H9 (cell line): ENCODE data around the gene STOM. TPM values are rescaled to one million over a fixed set of nuclear protein-coding genes. Genes with fewer than 3 reads are reported as not detected.

ENCODE experiments used
- DNase-seq: peaks from one replicate; pipeline ENCODE4 v3.0.0-alpha.2; 2017
- H2AFZ ChIP-seq: one replicate; pipeline ENCODE4 v1.6.1; 2013; ENCODE audit warnings: mild to moderate bottlenecking, low read length, control low read depth, moderate library complexity
- H2AK5ac ChIP-seq: 2 replicates; pipeline ENCODE4 v1.6.1; 2013; ENCODE audit warnings: low read length, control low read depth, mixed read lengths; ENCODE audit not compliant: insufficient read length
- H2BK120ac ChIP-seq: one replicate; pipeline ENCODE4 v1.6.1; 2013; ENCODE audit warnings: low read depth, mild to moderate bottlenecking, low read length, control low read depth, inconsistent platforms; ENCODE audit not compliant: poor library complexity, severe bottlenecking
- H2BK12ac ChIP-seq: 2 replicates; pipeline ENCODE4 v1.6.1; 2013; ENCODE audit warnings: low read length, control low read depth, mixed read lengths, low read depth; ENCODE audit not compliant: insufficient read length
- H2BK15ac ChIP-seq: 2 replicates; pipeline ENCODE4 v1.6.1; 2013; ENCODE audit warnings: low read depth, low read length, control low read depth
- H2BK20ac ChIP-seq: one replicate; pipeline ENCODE4 v1.6.1; 2013; ENCODE audit warnings: low read depth, mild to moderate bottlenecking, low read length, control low read depth, inconsistent platforms; ENCODE audit not compliant: poor library complexity, severe bottlenecking
- H2BK5ac ChIP-seq: 2 replicates; pipeline ENCODE4 v1.6.1; 2013; ENCODE audit warnings: low read length, control low read depth, mixed read lengths; ENCODE audit not compliant: insufficient read length
- H3K14ac ChIP-seq: 2 replicates; pipeline ENCODE4 v1.6.1; 2013; ENCODE audit warnings: low read length, control low read depth; ENCODE audit not compliant: insufficient read depth
- H3K18ac ChIP-seq: 2 replicates; pipeline ENCODE4 v1.6.1; 2013; ENCODE audit warnings: low read depth, mild to moderate bottlenecking, mixed read lengths, low read length, control low read depth; ENCODE audit not compliant: insufficient read length
- H3K23ac ChIP-seq: 2 replicates; pipeline ENCODE4 v1.6.1; 2013; ENCODE audit warnings: low read length, control low read depth, mixed read lengths, low read depth; ENCODE audit not compliant: insufficient read length
- H3K23me2 ChIP-seq: 2 replicates; pipeline ENCODE4 v1.6.1; 2013; ENCODE audit warnings: low read depth, mild to moderate bottlenecking, mixed read lengths, low read length, control low read depth; ENCODE audit not compliant: insufficient read length, poor library complexity, severe bottlenecking
- H3K27ac ChIP-seq: 2 replicates; pipeline ENCODE4 v1.5.1; 2013; ENCODE audit warnings: low read length, control low read depth, mixed read lengths, low read depth; ENCODE audit not compliant: insufficient read length
- H3K27me3 ChIP-seq: 2 replicates; pipeline ENCODE4 v1.6.1; 2013; ENCODE audit warnings: low read length, control low read depth, inconsistent platforms; ENCODE audit not compliant: insufficient read depth
- H3K4ac ChIP-seq: 2 replicates; pipeline ENCODE4 v1.6.1; 2013; ENCODE audit warnings: low read depth, mild to moderate bottlenecking, control low read depth, inconsistent platforms, low read length, moderate library complexity
- H3K4me1 ChIP-seq: 2 replicates; pipeline ENCODE4 v1.6.1; 2013; ENCODE audit warnings: low read length, control low read depth, inconsistent platforms; ENCODE audit not compliant: insufficient read depth
- H3K4me2 ChIP-seq: 2 replicates; pipeline ENCODE4 v1.6.1; 2013; ENCODE audit warnings: low read length, control low read depth, mixed read lengths; ENCODE audit not compliant: insufficient read length, insufficient read depth
- H3K56ac ChIP-seq: 2 replicates; pipeline ENCODE4 v1.6.1; 2013; ENCODE audit warnings: low read depth, mild to moderate bottlenecking, mixed read lengths, low read length, control low read depth; ENCODE audit not compliant: insufficient read length
- H3K79me1 ChIP-seq: 2 replicates; pipeline ENCODE4 v1.6.1; 2013; ENCODE audit warnings: low read depth, mild to moderate bottlenecking, moderate library complexity, low read length, control low read depth, inconsistent platforms; ENCODE audit not compliant: insufficient read depth, poor library complexity, severe bottlenecking
- H3K79me2 ChIP-seq: 2 replicates; pipeline ENCODE4 v1.6.1; 2013; ENCODE audit warnings: low read length, control low read depth, inconsistent platforms; ENCODE audit not compliant: insufficient read depth
- H3K9ac ChIP-seq: 2 replicates; pipeline ENCODE4 v1.6.1; 2013; ENCODE audit warnings: low read length, control low read depth, mixed read lengths; ENCODE audit not compliant: insufficient read length; ENCODE audit errors: extremely low read depth
- H3K9me3 ChIP-seq: one replicate; pipeline ENCODE4 v1.6.1; 2013; ENCODE audit warnings: low read depth, low read length, inconsistent platforms; ENCODE audit not compliant: control insufficient read depth
- H3T11ph ChIP-seq: one replicate; pipeline ENCODE4 v1.6.1; 2013; ENCODE audit warnings: mild to moderate bottlenecking, low read length, control low read depth, inconsistent platforms
- H4K20me1 ChIP-seq: one replicate; pipeline ENCODE4 v1.6.1; 2013; ENCODE audit not compliant: control insufficient read depth, insufficient read length, insufficient read depth
- H4K5ac ChIP-seq: 2 replicates; pipeline ENCODE4 v1.6.1; 2013; ENCODE audit warnings: low read depth, mild to moderate bottlenecking, mixed read lengths, low read length, control low read depth; ENCODE audit not compliant: insufficient read length
- H4K8ac ChIP-seq: replicated peaks from 2 replicates; pipeline ENCODE4 v1.6.1; 2013; ENCODE audit warnings: low read length, control low read depth, mixed read lengths, low read depth; ENCODE audit not compliant: insufficient read length
- H4K91ac ChIP-seq: 2 replicates; pipeline ENCODE4 v1.6.1; 2013; ENCODE audit warnings: low read depth, mild to moderate bottlenecking, moderate library complexity, mixed read lengths, low read length, control low read depth; ENCODE audit not compliant: insufficient read length
- H3K27ac Mint-ChIP-seq, 3 experiments: 2 replicates in 2 of 3; 3 replicates in 1 of 3; pipeline ENCODE4 v1.8.0; 2020 to 2021; ENCODE audit warnings: mixed read lengths in 3 of 3, mild to moderate bottlenecking in 1 of 3, moderate library complexity in 1 of 3
- H3K27me3 Mint-ChIP-seq: 2 replicates; pipeline ENCODE4 v1.8.0; 2021; ENCODE audit warnings: low read depth, mild to moderate bottlenecking, moderate library complexity, mixed read lengths
- H3K36me3 Mint-ChIP-seq, 3 experiments: 2 replicates in 2 of 3; 3 replicates in 1 of 3; pipeline ENCODE4 v1.8.0; 2020 to 2021; ENCODE audit warnings: low read depth in 3 of 3, mixed read lengths in 3 of 3; ENCODE audit not compliant: insufficient read depth in 1 of 3
- H3K4me1 Mint-ChIP-seq, 2 experiments: 2 replicates each; pipeline ENCODE4 v1.8.0; 2020; ENCODE audit warnings: mixed read lengths in 2 of 2
- H3K4me3 Mint-ChIP-seq, 2 experiments: 2 replicates in 1 of 2; 3 replicates in 1 of 2; pipeline ENCODE4 v1.8.0; 2020 to 2021; ENCODE audit warnings: mild to moderate bottlenecking in 2 of 2, mixed read lengths in 2 of 2, moderate library complexity in 1 of 2
- H3K9me3 Mint-ChIP-seq, 2 experiments: 2 replicates in 1 of 2; 3 replicates in 1 of 2; pipeline ENCODE4 v1.8.0; 2020; ENCODE audit warnings: mild to moderate bottlenecking in 2 of 2, mixed read lengths in 2 of 2, moderate library complexity in 1 of 2
- WGBS: extraction: QIAGEN DNeasy Blood & Tissue Kit; methylation state at CpG from one replicate; pipeline ENCODE4 v1.1.7; 2013; ENCODE audit warnings: missing lambda C conversion rate, low lambda C conversion rate, mixed read lengths; ENCODE audit not compliant: insufficient read length; ENCODE audit errors: extremely low coverage; 5-methylcytosine and 5-hydroxymethylcytosine counted together
- total RNA-seq: library from RNA; stranded (reverse); gene quantifications from 2 replicates; pipeline ENCODE4 v1.2.1, GENCODE V29; 2021
- TF ChIP-seq, protein P1 (sequence below): fragments of 200-600 bp; sonication (generic); conservative IDR thresholded peaks from 3 replicates; pipeline ENCODE4 v1.8.0; 2021; ENCODE audit warnings: antibody characterized with exemption, mild to moderate bottlenecking

Gene STOM
- total RNA-seq, 1 experiment from 2014 or later = 15.3 TPM

DNA sequence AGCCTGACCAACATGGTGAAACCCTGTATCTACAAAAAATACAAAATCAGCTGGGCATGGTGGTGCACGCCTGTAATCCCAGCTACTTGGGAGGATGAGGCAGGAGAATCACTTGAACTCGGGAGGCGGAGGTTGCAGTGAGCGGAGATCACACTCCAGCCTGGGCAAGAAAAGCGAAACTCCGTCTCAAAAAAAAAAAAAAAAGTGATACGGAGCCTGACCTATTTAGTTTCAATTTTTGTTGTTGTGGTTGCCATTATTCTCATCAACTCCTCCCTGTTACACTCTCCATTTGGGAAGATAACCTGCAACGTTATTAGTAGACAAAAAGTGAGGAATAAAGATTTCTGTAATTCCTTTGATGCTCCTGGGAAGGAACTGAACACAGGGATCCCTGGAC lies 1.3 kb downstream of the STOM start:
- Histone ChIP-seq H2BK12ac (no peak overlapping the region), H2AK5ac (no peak overlapping the region), H3K18ac (no peak overlapping the region), H3K4me1 (no peaks in the 10 kb centered on the region), H3K23ac (no peak overlapping the region), H4K8ac (no peak overlapping the region), H2BK120ac (no peak overlapping the region), H3K79me1 (no peaks in the 10 kb centered on the region), H3K56ac (no peak overlapping the region), H3K79me2 (no peaks in the 10 kb centered on the region), H3K27ac (no peak overlapping the region), H3K9ac (no peak overlapping the region), H3K14ac (no peak overlapping the region), H3T11ph (no peak overlapping the region), H3K4me2 (peak overlapping the region; percentile 65), H2BK15ac (no peak overlapping the region), H3K4ac (no peak overlapping the region), H4K5ac (no peak overlapping the region), H3K27me3 (no peaks in the 10 kb centered on the region; the same call in 1 of the 2 replicates), H2BK5ac (no peak overlapping the region), H3K23me2 (peaks cover 5% of the 10 kb centered on the region), H2BK20ac (no peak overlapping the region), H3K9me3 (no peaks in the 10 kb centered on the region), H4K20me1 (no peaks in the 10 kb centered on the region), H4K91ac (no peak overlapping the region), H2AFZ (no peak overlapping the region)
- Mint-ChIP-seq H3K27me3 (peaks cover 39% of the 10 kb centered on the region), H3K36me3 (peaks cover 4 to 9% (median 6%) of the 10 kb centered on the region in 3 experiments; a peak in 6 of 7 replicates), H3K4me3 (peak overlapping the region; percentile 30 to 81), H3K9me3 (peaks cover 0 to 5% of the 10 kb centered on the region in 2 experiments; a peak in 3 of 5 replicates), H3K4me1 (peaks cover 14 to 37% of the 10 kb centered on the region in 2 experiments), H3K27ac (peak overlapping the region in 1 of 3 experiments; percentile 54; a peak in 1 of 7 replicates)
- no CpG with 5 or more reads among the region's 8 CpGs for WGBS
- DNase-seq = no peak
- TF ChIP-seq, protein P1, sequence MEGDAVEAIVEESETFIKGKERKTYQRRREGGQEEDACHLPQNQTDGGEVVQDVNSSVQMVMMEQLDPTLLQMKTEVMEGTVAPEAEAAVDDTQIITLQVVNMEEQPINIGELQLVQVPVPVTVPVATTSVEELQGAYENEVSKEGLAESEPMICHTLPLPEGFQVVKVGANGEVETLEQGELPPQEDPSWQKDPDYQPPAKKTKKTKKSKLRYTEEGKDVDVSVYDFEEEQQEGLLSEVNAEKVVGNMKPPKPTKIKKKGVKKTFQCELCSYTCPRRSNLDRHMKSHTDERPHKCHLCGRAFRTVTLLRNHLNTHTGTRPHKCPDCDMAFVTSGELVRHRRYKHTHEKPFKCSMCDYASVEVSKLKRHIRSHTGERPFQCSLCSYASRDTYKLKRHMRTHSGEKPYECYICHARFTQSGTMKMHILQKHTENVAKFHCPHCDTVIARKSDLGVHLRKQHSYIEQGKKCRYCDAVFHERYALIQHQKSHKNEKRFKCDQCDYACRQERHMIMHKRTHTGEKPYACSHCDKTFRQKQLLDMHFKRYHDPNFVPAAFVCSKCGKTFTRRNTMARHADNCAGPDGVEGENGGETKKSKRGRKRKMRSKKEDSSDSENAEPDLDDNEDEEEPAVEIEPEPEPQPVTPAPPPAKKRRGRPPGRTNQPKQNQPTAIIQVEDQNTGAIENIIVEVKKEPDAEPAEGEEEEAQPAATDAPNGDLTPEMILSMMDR = no peak
